ENCODE results near the gene NOTCH3. TPM values are rescaled to one million over a fixed set of nuclear protein-coding genes. Genes with fewer than 3 reads are reported as not detected.

The NOTCH3 gene
- total RNA-seq, 1 experiment from 2014 or later: 21.5 TPM

GRCh38 chr19:15212711-15213110, 11.9 kb upstream of the NOTCH3 start:
- ChIA-PET CTCF (no interaction called here), POLR2A (ENCODE audit: unreplicated experiment) (no interaction called here)
- Histone ChIP-seq H3K36me3 (ENCODE audit: low read depth, low read length) (no peaks in the 10 kb centered on the region), H3K4me1 (ENCODE audit: insufficient read depth, low read length) (peaks cover 17% of the 10 kb centered on the region), H3K27ac (ENCODE audit: low read length) (no peak overlapping the region), H3K4me2 (ENCODE audit: low read length) (no peak overlapping the region), H3K9me3 (ENCODE audit: low read length) (no peaks in the 10 kb centered on the region), H3F3A (ENCODE audit: low read length, unreplicated experiment) (no peaks in the 10 kb centered on the region), H2AFZ (ENCODE audit: low read length) (no peak overlapping the region), H3K27me3 (ENCODE audit: low read length) (no peaks in the 10 kb centered on the region), H3K9ac (ENCODE audit: low read length) (no peak overlapping the region), H3K4me3 (ENCODE audit: low read length) (no peak overlapping the region), H3K9me2 (replicated peaks; ENCODE audit: low read length) (no peaks in the 10 kb centered on the region), H4K20me1 (ENCODE audit: low read length) (no peaks in the 10 kb centered on the region), H3K79me2 (ENCODE audit: low read length) (no peaks in the 10 kb centered on the region)
- ATAC-seq (no peak), DNase-seq (no peak)
- BruUV-seq (replicated peaks): no TSS peak
- intact Hi-C loops (cut with micrococcal nuclease): no loop called here
- no peak for TF ChIP-seq EZH2phosphoT487 (IDR thresholded peaks at IDR 0.05; ENCODE audit: borderline replicate concordance, low read length)
- no peak for TF ChIP-seq CTCF (conservative IDR thresholded peaks at IDR 0.05; ENCODE audit: low read depth, low read length)
- no peak for TF ChIP-seq EZH2 (IDR thresholded peaks at IDR 0.05; ENCODE audit: low read length, unreplicated experiment)

- intact Hi-C loops (cut with micrococcal nuclease): no loop called here
- H3K27me3 ChIP-seq (ENCODE audit: low read length): no peaks in the 10 kb centered on the region
- peak overlapping the region; percentile 70 for H3K9ac ChIP-seq (ENCODE audit: low read length)
- ChIA-PET CTCF (no interaction called here), POLR2A (ENCODE audit: unreplicated experiment) (no interaction called here)
- peak overlapping the region; percentile 50 for H3K4me2 ChIP-seq (ENCODE audit: low read length)
- ATAC-seq: peak; percentile 97
- H3K9me2 ChIP-seq (replicated peaks; ENCODE audit: low read length): no peaks in the 10 kb centered on the region
- no peaks in the 10 kb centered on the region for H3F3A ChIP-seq (ENCODE audit: low read length, unreplicated experiment)
- peak overlapping the region; percentile 91 for H3K27ac ChIP-seq (ENCODE audit: low read length)
- H3K9me3 ChIP-seq (ENCODE audit: low read length): no peaks in the 10 kb centered on the region
- H3K4me3 ChIP-seq (ENCODE audit: low read length): no peak overlapping the region
- peaks cover 14% of the 10 kb centered on the region for H3K4me1 ChIP-seq (ENCODE audit: insufficient read depth, low read length)
- BruUV-seq (replicated peaks): no TSS peak
- no peaks in the 10 kb centered on the region for H3K36me3 ChIP-seq (ENCODE audit: low read depth, low read length)
- no peaks in the 10 kb centered on the region for H3K79me2 ChIP-seq (ENCODE audit: low read length)
- H2AFZ ChIP-seq (ENCODE audit: low read length): peak overlapping the region; percentile 64
- peak; percentile 83 for DNase-seq
- no peak for TF ChIP-seq CTCF (conservative IDR thresholded peaks at IDR 0.05; ENCODE audit: low read depth, low read length)
- no peak for TF ChIP-seq EZH2 (IDR thresholded peaks at IDR 0.05; ENCODE audit: low read length, unreplicated experiment)
- TF ChIP-seq EZH2phosphoT487 (IDR thresholded peaks at IDR 0.05; ENCODE audit: borderline replicate concordance, low read length): no peak
- H4K20me1 ChIP-seq (ENCODE audit: low read length): no peaks in the 10 kb centered on the region
These were observed 9.6 kb upstream of the NOTCH3 start for GRCh38 chr19:15210323-15210781.

- no peak overlapping the region for H3K9ac ChIP-seq (ENCODE audit: low read length)
- peaks cover 15% of the 10 kb centered on the region for H3K4me1 ChIP-seq (ENCODE audit: insufficient read depth, low read length)
- no peak for TF ChIP-seq CTCF (conservative IDR thresholded peaks at IDR 0.05; ENCODE audit: low read depth, low read length)
- TF ChIP-seq EZH2 (IDR thresholded peaks at IDR 0.05; ENCODE audit: low read length, unreplicated experiment): no peak
- no peak for TF ChIP-seq EZH2phosphoT487 (IDR thresholded peaks at IDR 0.05; ENCODE audit: borderline replicate concordance, low read length)
- ATAC-seq: no peak
- POLR2A ChIA-PET (ENCODE audit: unreplicated experiment): no interaction called here
- no peaks in the 10 kb centered on the region for H3K9me2 ChIP-seq (replicated peaks; ENCODE audit: low read length)
- peak overlapping the region; percentile 79 for H2AFZ ChIP-seq (ENCODE audit: low read length)
- H4K20me1 ChIP-seq (ENCODE audit: low read length): no peaks in the 10 kb centered on the region
- H3K9me3 ChIP-seq (ENCODE audit: low read length): no peaks in the 10 kb centered on the region
- peak overlapping the region; percentile 60 for H3K4me3 ChIP-seq (ENCODE audit: low read length)
- H3F3A ChIP-seq (ENCODE audit: low read length, unreplicated experiment): no peaks in the 10 kb centered on the region
- no TSS peak for BruUV-seq (replicated peaks)
- H3K27me3 ChIP-seq (ENCODE audit: low read length): no peaks in the 10 kb centered on the region
- peaks cover 11% of the 10 kb centered on the region for H3K79me2 ChIP-seq (ENCODE audit: low read length)
- DNase-seq: no peak
- peak overlapping the region; percentile 82 for H3K4me2 ChIP-seq (ENCODE audit: low read length)
- H3K36me3 ChIP-seq (ENCODE audit: low read depth, low read length): no peaks in the 10 kb centered on the region
- CTCF ChIA-PET: no interaction called here
- no peak overlapping the region for H3K27ac ChIP-seq (ENCODE audit: low read length)
- intact Hi-C loops (cut with micrococcal nuclease): no loop called here
These were observed 704 bp upstream of the NOTCH3 start for GRCh38 chr19:15201374-15202023.

Data from PC-3 (cell line).